Left renal pelvis (tissue), 4 donors: ENCODE results near the gene KIF20B. TPM values are rescaled to one million over a fixed set of nuclear protein-coding genes. Genes with fewer than 3 reads are reported as not detected.
"Not testable (repeated sequence)": the region's sequence is repeated elsewhere in the genome, so short reads cannot be mapped to it uniquely, and the experiment has no call there.

ENCODE experiments used
- DNase-seq, 4 donors: peaks; one replicate each; pipeline ENCODE4 v3.0.0-alpha.2; 2013; ENCODE audit warnings: low read depth in 4 of 4, low spot score in 3 of 4
- polyA plus RNA-seq, 4 donors: library from polyadenylated mRNA; unstranded; fragments of 120-200 nt; gene quantifications; one replicate each; pipeline ENCODE4 v1.2.1, GENCODE V29; 2013; ENCODE audit not compliant: insufficient read length in 4 of 4

The KIF20B gene
- polyA plus RNA-seq, 4 donors, result 14.9 to 23.2 (median 16.2) TPM

DNA sequence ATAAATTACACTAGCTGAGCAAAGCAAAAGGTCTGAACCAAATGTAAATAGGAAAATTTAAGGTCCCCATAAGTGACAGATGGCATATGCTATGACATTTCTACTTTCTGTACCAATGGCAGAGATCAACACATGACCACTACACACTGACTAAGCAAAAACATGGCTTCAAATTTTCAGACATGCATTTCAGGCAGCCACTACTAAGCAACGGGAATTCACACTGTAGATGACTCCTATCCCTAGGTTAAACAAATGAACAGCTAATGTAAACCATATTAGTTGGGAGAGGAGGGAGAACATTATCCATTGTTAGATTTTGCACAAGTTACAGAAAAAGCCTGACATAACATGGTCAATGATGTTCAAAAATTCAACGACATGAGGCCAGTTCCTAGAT, 11.4 kb upstream of the KIF20B start:
- no peak for DNase-seq

DNA sequence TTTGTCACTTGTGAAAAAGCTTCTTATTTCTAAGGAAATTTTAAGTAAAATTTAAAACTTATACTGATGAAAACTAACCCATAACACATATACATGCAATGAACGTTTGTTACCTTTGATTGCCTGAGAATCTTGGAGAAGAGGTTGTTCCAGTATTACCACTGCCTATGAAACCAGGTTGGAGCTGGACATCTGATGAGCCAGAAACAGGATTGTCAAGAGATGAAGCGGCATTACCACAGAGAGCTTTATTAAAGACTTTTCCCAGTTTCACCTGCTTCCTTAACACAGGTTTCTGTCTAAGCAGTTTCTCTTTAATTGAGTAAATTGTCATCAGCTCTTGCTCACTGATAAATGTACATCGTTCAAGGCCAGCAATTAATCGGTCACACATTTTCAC, 9.0 kb upstream of the KIF20B start:
- no peak for DNase-seq

DNA sequence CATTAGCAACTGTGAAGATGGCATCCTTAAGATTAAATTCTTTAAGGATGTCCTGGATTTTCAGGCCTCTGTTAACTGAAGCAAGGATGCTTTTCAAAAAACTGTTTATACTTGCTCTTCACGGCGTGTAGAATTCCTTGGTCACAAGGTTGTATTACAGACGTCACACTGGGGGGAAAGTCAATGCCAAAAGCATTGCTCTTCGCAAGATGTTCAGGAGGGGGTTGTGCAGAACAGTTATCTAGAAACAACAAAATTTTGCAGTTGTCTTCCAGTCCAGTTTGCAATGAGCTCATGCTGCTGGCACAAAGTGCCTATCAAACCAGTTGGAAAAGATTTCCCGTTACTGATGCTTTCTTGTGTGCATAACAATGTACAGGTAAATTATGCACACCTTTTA, 8.2 kb upstream of the KIF20B start:
- DNase-seq, result no peak

- no peak for DNase-seq
Measured at GRCh38 chr10:89695307-89695706, 6.1 kb upstream of the KIF20B start.

DNA sequence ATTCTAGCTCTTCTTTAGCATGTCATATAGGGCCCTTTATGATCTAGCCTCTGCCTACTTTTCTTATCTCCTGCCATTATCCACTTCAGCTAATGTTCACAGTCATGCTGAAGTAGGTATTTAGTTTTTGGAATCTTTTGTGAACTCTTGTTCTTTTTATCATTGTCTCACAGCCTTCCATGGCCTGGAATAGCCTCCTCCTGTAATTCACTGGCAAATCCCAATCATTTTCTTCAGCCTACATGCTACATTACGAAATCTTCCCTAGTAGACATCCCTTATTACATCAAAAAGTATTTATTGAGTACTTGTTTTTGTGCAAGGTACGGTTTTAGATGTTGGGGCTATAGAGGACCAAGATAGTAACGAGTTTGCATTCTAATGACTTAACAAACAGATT, 3.4 kb upstream of the KIF20B start:
- no peak for DNase-seq

DNA sequence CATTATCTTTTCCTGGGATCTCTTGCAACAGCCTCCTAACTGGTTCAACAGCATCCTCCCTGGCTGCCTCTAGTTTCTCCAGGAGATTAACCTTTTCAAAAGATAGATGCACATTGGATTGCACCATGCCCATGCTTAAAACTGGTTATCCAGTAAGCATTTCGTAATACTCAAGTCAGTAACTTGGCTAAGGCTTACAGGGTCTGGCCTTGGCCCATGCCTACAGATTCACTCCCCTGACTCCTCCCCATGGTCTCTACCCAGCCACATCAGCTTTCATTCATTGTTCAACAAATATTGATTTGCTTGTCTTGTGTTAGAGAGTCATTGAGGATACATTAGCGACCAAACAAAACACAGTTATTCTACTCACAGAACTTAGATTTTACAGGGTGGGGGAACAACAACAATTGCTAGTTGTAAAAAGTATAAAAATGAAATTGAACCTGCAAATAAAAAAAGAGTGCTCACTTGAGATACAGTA, 1.8 kb upstream of the KIF20B start:
- DNase-seq, result no peak

DNA sequence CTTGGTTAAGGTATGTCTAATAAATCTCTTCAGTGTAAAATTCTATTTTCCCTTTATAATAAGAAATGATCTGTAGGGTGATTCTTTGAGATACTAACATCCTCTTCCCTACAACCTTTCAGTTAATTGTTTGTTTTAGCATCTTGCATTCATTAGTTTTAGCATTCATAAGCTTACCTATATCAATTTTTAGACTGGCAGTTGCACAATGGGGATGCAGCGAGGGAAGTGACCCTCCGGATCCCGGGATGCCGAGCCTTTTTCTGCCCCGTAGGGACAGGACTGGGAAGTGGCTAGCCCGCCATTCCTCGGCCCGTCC, 508 bp upstream of the KIF20B start:
- DNase-seq, result no peak

DNA sequence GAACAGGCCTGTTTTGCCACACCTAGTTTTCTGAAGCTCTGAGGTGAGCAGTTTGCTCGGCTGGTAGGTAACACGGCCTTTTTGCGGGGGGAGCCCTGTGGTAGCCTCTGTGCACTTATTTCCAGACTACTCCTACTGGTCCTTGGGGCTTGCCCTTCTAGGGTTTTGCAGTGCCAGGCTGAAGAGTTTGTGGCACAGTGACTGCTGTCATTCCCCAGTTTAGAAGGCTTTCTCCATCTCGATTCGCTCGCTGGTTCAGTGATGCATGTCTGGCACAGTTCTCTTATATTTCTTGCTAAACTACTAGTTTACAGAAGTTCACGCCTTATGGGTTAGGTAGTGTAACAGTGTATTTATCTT, 711 bp downstream of the KIF20B start:
- no peak for DNase-seq

GRCh38 chr10:89705466-89705865, 4.1 kb downstream of the KIF20B start:
- DNase-seq, result no peak

- no peak for DNase-seq
Measured at GRCh38 chr10:89706011-89706410, 4.6 kb downstream of the KIF20B start.

GRCh38 chr10:89707372-89707771, 6.0 kb downstream of the KIF20B start:
- DNase-seq, result no peak

DNA sequence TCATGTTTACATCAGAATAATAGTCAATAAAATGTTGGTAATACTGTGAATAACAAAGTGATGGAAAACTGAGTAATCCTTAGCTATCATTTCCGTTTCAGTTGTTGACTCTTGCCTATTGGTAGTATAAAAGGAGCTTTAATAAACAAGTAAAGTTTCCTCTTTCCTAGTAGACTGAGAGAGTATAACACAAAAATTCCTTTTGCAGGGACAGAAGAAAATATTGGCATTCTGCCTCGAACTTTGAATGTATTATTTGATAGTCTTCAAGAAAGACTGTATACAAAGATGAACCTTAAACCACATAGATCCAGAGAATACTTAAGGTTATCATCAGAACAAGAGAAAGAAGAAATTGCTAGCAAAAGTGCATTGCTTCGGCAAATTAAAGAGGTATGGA, 9.4 kb downstream of the KIF20B start:
- DNase-seq, result no peak

DNA sequence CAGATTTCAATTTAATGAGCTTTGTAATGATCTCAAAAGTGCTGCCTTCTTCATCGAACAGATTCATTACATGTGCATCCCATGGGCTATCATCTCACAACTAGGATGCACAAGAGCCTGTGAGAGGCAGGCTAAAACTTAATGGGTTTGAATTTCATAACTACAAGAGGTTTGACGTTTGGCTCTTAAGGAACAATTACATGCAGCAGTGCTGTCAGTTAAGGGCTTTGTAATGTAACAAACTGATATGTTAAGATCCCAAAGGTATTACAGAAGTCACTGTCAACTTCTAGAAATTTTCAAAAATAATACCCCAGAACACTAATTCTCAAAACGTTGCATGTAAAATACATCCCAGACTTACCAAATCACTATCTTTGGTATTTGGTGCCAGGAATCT, 33.2 kb downstream of the KIF20B start:
- DNase-seq, result no peak

DNA sequence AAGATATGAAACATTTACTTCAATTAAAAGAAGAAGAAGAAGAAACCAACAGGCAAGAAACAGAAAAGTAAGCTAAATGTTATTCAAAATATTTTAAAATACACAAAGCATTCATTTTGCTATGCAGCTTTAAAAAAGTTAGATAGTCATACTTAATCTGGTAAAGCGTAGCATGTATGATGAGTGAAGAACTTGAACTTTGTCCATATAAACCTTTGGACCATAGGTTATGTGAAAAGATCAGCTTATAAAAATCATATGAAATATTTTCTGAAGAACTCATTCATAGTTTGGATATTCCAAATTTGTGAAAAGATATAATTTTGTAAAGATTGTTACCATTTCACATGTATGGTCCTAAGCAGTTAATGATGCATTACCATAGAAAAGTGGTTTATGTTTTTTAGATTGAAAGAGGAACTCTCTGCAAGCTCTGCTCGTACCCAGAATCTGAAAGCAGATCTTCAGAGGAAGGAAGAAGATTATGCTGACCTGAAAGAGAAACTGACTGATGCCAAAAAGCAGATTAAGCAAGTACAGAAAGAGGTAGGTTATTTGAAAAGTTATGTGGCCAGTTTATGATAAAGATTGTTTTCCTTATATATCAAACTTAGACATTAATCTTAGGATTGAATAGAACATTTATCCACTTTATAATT, 37.3 kb downstream of the KIF20B start:
- no peak for DNase-seq

DNA sequence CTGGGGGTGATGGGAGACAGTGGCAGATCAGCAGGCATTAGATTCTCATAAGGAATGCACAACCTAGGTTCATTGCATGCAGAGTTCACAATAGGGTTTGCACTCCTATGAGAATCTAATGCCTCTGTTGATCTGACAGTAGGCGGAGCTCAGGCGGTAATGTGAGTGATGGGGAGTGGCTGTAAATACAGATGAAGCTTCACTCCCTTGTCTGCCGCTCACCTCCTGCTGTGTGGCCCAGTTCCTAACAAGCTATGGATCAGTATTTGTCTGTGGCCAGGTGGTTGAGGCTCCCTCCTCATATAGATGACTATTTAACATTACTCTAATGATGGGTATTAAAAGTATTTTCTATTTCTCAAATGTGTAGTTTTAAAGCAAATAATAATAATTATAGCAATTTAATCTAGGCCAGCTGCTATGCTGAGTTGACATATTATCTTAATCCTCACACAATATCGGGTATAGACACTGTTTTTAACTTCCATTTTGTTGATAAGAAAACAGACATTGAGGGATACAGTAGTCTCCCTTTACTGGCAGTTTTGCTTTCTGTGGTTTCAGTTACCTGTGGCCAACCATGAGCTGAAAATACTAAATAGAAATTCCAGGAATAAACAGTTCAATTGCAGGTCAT, 39.9 kb downstream of the KIF20B start:
- no peak for DNase-seq

GRCh38 chr10:89744026-89744425, 42.6 kb downstream of the KIF20B start:
- DNase-seq, result no peak

GRCh38 chr10:89745903-89746302, 44.5 kb downstream of the KIF20B start:
- DNase-seq, result no peak

- DNase-seq, result no peak
Measured at GRCh38 chr10:89750441-89750840, 49.1 kb downstream of the KIF20B start.

DNA sequence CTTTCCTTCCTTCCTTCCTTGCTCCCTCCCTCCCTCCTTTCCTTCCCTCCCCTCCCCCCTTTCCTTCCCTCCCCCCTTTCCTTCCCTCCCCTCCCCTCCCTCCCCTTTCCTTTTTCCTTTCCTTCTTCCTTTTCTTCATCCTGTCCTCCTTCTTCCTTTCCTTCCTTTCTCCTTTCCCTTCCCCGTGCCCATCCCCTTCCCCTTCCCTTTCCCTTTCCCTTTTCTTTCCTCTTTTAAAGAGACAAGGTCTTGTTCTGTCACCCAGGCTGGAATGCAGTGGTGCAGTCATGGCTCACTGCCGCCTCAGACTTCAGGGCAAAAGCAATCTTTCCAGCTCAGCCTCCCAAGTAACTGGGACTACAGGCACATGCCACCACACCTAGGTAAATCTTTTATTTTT, 54.0 kb downstream of the KIF20B start:
- no peak for DNase-seq

GRCh38 chr10:89759531-89759930, 58.1 kb downstream of the KIF20B start:
- DNase-seq, result no peak

DNA sequence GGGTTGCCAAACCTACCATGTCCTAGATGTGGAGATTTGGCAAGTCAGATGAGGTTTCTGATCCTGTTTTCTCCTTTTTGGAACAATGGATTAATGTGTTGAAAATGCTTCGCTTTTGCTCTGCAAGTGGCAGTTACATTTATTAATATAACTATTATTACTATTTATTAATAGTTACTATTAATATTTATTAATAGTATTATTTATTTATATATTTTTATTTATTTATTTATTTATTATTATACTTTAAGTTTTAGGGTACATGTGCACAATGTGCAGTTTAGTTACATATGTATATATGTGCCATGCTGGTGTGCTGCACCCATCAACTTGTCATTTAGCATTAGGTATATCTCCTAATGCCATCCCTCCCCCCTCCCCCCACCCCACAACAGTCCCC, 62.3 kb downstream of the KIF20B start:
- not testable (repeated sequence) for DNase-seq

- no peak for DNase-seq
Measured at GRCh38 chr10:89771684-89772083, 70.3 kb downstream of the KIF20B start.

GRCh38 chr10:89773081-89773480, 71.7 kb downstream of the KIF20B start:
- DNase-seq, result no peak
